Glutamatergic neuron (in vitro differentiated cells): ENCODE results near the gene BMP6. TPM values are rescaled to one million over a fixed set of nuclear protein-coding genes. Genes with fewer than 3 reads are reported as not detected.

ENCODE experiments used
- DNase-seq: peaks from one replicate; pipeline ENCODE4 v3.0.0; 2022
- H3K27ac Mint-ChIP-seq: one replicate; pipeline ENCODE4 v1.8.0; 2020; ENCODE audit warnings: mild to moderate bottlenecking, mixed read lengths, inconsistent platforms; ENCODE audit not compliant: unreplicated experiment
- H3K27me3 Mint-ChIP-seq: one replicate; pipeline ENCODE4 v1.8.0; 2020; ENCODE audit warnings: mild to moderate bottlenecking, moderate library complexity, mixed read lengths, inconsistent platforms; ENCODE audit not compliant: unreplicated experiment
- H3K36me3 Mint-ChIP-seq: one replicate; pipeline ENCODE4 v1.8.0; 2020; ENCODE audit warnings: mild to moderate bottlenecking, mixed read lengths, inconsistent platforms; ENCODE audit not compliant: unreplicated experiment
- H3K4me1 Mint-ChIP-seq: one replicate; pipeline ENCODE4 v1.8.0; 2020; ENCODE audit warnings: mild to moderate bottlenecking, low read depth, mixed read lengths, inconsistent platforms; ENCODE audit not compliant: unreplicated experiment
- H3K4me3 Mint-ChIP-seq: one replicate; pipeline ENCODE4 v1.8.0; 2020; ENCODE audit warnings: mild to moderate bottlenecking, mixed read lengths, inconsistent platforms; ENCODE audit not compliant: unreplicated experiment
- H3K9me3 Mint-ChIP-seq: one replicate; pipeline ENCODE4 v1.8.0; 2020; ENCODE audit warnings: mild to moderate bottlenecking, moderate library complexity, mixed read lengths, inconsistent platforms; ENCODE audit not compliant: unreplicated experiment
- total RNA-seq: library from RNA; stranded (reverse); fragmentation: NEBNext Ultra II Directional; extraction: Animal tissue kit (Norgen Biotek cat#: 25700); gene quantifications from one replicate; pipeline ENCODE4 v1.2.1, GENCODE V29; 2021; ENCODE audit not compliant: unreplicated experiment
- TF ChIP-seq, protein P1 (sequence below): fragments of 200-600 bp; sonication (generic); IDR thresholded peaks from one replicate; pipeline ENCODE4 v1.5.0; 2021; ENCODE audit not compliant: partially characterized antibody, unreplicated experiment

BMP6 gene
- total RNA-seq, 1 donor from 2014 or later = 0.25 TPM

DNA sequence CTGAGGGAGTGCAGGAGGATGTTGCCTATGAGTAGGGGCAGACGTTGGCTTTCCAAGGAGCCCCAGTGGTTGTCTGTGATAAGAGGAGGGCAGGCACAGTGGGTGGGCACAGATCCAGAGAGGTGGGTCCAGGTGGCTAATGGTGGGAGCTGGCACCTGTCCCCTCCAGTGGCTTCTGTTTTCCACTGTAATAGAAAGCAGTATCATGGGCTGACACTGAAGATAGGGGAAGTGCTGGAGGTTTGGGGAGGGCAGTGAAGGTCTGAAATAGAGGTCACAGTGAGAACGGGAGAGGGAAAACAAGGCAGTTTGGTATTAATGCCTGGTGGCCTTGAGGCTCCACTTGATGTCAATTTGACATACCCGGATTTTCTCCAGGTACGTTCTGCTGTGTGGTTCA is 195.1 kb downstream of the BMP6 start:
- H3K4me3 Mint-ChIP-seq = no peak overlapping the region
- H3K4me1 Mint-ChIP-seq = no peaks in the 10 kb centered on the region
- no peaks in the 10 kb centered on the region for H3K36me3 Mint-ChIP-seq
- H3K27me3 Mint-ChIP-seq = no peaks in the 10 kb centered on the region
- no peaks in the 10 kb centered on the region for H3K9me3 Mint-ChIP-seq
- TF ChIP-seq, protein P1, sequence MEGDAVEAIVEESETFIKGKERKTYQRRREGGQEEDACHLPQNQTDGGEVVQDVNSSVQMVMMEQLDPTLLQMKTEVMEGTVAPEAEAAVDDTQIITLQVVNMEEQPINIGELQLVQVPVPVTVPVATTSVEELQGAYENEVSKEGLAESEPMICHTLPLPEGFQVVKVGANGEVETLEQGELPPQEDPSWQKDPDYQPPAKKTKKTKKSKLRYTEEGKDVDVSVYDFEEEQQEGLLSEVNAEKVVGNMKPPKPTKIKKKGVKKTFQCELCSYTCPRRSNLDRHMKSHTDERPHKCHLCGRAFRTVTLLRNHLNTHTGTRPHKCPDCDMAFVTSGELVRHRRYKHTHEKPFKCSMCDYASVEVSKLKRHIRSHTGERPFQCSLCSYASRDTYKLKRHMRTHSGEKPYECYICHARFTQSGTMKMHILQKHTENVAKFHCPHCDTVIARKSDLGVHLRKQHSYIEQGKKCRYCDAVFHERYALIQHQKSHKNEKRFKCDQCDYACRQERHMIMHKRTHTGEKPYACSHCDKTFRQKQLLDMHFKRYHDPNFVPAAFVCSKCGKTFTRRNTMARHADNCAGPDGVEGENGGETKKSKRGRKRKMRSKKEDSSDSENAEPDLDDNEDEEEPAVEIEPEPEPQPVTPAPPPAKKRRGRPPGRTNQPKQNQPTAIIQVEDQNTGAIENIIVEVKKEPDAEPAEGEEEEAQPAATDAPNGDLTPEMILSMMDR = no peak
- no peak overlapping the region for H3K27ac Mint-ChIP-seq
- DNase-seq = no peak

DNA sequence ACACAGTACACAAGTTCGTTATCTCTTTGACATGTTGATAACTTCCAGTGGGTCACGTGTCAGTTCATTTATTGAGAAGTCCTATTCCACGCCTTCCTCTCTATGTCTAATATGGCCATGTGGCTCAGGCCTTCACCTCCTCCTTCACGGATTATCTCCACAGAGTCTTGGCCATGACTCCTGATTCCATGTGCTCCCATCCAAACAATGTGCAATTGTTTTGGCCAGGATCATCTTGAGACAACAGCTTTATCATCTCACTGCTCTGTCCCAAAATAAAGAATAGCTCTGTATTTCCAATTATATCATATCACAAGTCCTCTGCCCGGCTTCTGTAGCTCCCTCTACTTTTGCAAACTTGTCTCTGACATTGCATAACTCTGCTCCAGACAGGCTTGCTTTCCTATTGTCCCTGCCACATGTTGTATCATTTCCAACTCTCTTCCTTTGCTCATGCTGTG is 195.8 kb downstream of the BMP6 start:
- Mint-ChIP-seq H3K9me3 (no peaks in the 10 kb centered on the region), H3K36me3 (no peaks in the 10 kb centered on the region), H3K4me3 (no peak overlapping the region), H3K4me1 (no peaks in the 10 kb centered on the region), H3K27ac (no peak overlapping the region), H3K27me3 (no peaks in the 10 kb centered on the region)
- no peak for DNase-seq
- TF ChIP-seq, protein P1 = no peak

DNA sequence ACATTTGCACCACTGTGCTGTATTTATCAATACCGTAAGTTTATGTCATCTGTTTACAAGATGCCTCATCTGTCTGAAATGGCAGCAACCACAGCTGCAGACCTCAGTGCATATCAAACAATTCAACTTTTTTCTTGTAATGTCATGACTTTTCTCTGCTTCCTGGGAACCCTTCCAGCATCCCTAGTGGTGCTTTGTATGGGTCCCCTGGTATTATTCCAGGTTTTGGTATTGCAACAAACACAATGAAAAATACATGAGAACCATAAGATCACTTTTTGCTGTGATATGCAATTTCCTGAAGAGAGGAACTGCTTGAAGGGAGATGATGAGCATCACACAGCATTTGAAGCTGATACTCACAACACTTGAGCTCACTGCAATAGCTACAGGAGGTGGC is 196.7 kb downstream of the BMP6 start:
- H3K4me1 Mint-ChIP-seq = no peaks in the 10 kb centered on the region

DNA sequence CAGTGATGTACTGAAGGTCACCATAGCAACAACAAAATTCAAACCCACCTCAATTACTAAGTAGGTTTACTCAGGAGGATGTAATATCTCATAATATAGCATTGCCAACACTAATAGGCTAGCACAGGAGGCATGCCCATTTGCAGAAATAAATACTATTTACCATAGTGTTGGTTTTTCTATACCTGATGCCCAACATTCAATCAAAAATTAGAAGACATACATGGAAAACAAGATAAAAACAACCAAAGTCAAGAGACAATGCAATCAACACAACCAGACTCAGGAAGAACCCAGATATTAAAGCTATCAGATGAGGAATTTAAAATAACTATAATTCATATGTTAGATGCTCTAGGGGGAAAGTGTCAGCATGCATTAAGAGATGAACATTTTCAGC is 199.0 kb downstream of the BMP6 start:
- TF ChIP-seq, protein P1 = no peak
- Mint-ChIP-seq H3K27ac (no peak overlapping the region), H3K4me3 (no peak overlapping the region), H3K36me3 (no peaks in the 10 kb centered on the region), H3K9me3 (no peaks in the 10 kb centered on the region), H3K27me3 (peaks cover under 1% of the 10 kb centered on the region), H3K4me1 (no peaks in the 10 kb centered on the region)
- DNase-seq = no peak

More for the DNA sequence above, 196.7 kb downstream of the BMP6 start:
- Mint-ChIP-seq H3K9me3 (no peaks in the 10 kb centered on the region), H3K27ac (no peak overlapping the region), H3K4me3 (no peak overlapping the region), H3K27me3 (no peaks in the 10 kb centered on the region), H3K36me3 (no peaks in the 10 kb centered on the region)
- TF ChIP-seq, protein P1 = no peak
- no peak for DNase-seq

Other genes with a start within 250 kb of the BMP6 start
- gene DSP, start 184.4 kb upstream of the BMP6 start, total RNA-seq = 8.9 TPM
- 9.5 TPM for gene SNRNP48, start 135.9 kb upstream of the BMP6 start, total RNA-seq
- gene TXNDC5, start 184.7 kb downstream of the BMP6 start, total RNA-seq = 25.3 TPM